ENCODE results near the gene SWSAP1. TPM values are rescaled to one million over a fixed set of nuclear protein-coding genes. Genes with fewer than 3 reads are reported as not detected.
"Not testable (repeated sequence)": the region's sequence is repeated elsewhere in the genome, so short reads cannot be mapped to it uniquely, and the experiment has no call there.

Gene SWSAP1
- 2.8 TPM for polyA plus RNA-seq
- long read RNA-seq, donor 1, partial matches to known transcripts = 0 of 4 reads
- long read RNA-seq, donor 1, other reads (novel, unspliced or antisense) = 0 of 4 reads
- long read RNA-seq, donor 2, transcript SWSAP1-201 (2 exons, 1,684 nt) = major isoform, 8 of 8 reads
- long read RNA-seq, donor 2, partial matches to known transcripts = 0 of 8 reads
- long read RNA-seq, donor 2, other reads (novel, unspliced or antisense) = 0 of 8 reads
- long read RNA-seq, donor 3 = 0 reads
- long read RNA-seq, donor 4 = 0 reads
- long read RNA-seq, donor 5, partial matches to known transcripts = 0 of 3 reads
- long read RNA-seq, donor 5, other reads (novel, unspliced or antisense) = 0 of 3 reads
- long read RNA-seq, donor 6, transcript SWSAP1-201 (2 exons, 1,684 nt) = major isoform, 6 of 6 reads
- long read RNA-seq, donor 6, partial matches to known transcripts = 0 of 6 reads
- long read RNA-seq, donor 6, other reads (novel, unspliced or antisense) = 0 of 6 reads
- long read RNA-seq, donor 7, partial matches to known transcripts = 0 of 4 reads
- long read RNA-seq, donor 7, other reads (novel, unspliced or antisense) = 0 of 4 reads
- long read RNA-seq, donor 8, partial matches to known transcripts = 0 of 1 reads
- long read RNA-seq, donor 8, other reads (novel, unspliced or antisense) = 0 of 1 reads
- long read RNA-seq, donor 9, partial matches to known transcripts = 0 of 4 reads
- long read RNA-seq, donor 9, other reads (novel, unspliced or antisense) = 0 of 4 reads
- long read RNA-seq, donor 10, partial matches to known transcripts = 0 of 2 reads
- long read RNA-seq, donor 10, other reads (novel, unspliced or antisense) = 0 of 2 reads
- long read RNA-seq, donor 11, partial matches to known transcripts = 0 of 4 reads
- long read RNA-seq, donor 11, other reads (novel, unspliced or antisense) = 0 of 4 reads

DNA sequence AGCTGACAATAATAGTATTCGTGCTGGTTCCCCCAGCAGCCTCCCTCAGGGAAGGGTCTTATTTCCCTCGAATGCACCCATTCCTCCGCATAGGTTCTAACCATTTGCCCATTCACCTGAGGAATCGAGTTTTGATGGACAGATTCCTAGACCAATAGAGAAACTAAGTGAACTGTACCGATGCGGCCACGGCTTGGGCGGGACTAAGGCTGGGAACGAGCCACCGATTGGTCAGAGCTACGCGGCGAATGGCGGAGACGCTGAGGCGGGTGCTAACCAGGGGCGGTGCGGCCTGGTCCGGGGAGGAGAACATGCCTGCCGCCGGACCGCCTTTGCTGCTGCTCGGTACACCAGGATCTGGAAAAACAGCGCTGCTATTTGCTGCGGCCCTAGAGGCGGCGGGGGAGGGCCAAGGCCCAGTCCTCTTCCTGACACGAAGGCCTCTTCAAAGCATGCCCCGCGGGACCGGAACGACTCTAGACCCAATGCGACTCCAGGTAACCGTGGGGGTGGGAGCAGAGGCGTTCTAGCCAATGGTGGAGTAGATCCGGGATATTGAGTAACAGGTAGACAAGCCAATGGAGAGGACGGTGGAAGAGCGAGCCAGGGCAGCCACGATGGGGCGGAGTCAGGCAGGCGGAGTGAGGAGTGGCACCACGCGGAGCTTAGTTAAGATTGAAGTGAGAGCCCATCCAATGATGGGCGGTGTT is at the start of gene SWSAP1:
TSS of gene SWSAP1 (plus strand) at position 234 of the 710 bp plus-strand sequence. CDS start at position 249, 15 bp downstream.
- peak; percentile 99 to 100 for DNase-seq
- H3K27me3 ChIP-seq (ENCODE audit: control insufficient read depth, insufficient read depth, low read length) = no peaks in the 10 kb centered on the region
- no peaks in the 10 kb centered on the region for H3K9me3 ChIP-seq (ENCODE audit: control insufficient read depth, low read depth, low read length)
- peaks cover 13% of the 10 kb centered on the region for H3K4me1 ChIP-seq (ENCODE audit: control insufficient read depth, insufficient read depth, low read length)
- peak within 1 kb of the TSS; percentile 71 for H3K4me3 ChIP-seq (ENCODE audit: low read length)
- no CpG with 5 or more reads among the region's 44 CpGs for WGBS (ENCODE audit: insufficient coverage, low lambda C conversion rate)
- peaks cover 5% of the 10 kb centered on the region for H3K36me3 ChIP-seq (ENCODE audit: control insufficient read depth, insufficient read depth, low read length)
- peak within 1 kb of the TSS; percentile 93 for H3K27ac ChIP-seq (ENCODE audit: low read length)

DNA sequence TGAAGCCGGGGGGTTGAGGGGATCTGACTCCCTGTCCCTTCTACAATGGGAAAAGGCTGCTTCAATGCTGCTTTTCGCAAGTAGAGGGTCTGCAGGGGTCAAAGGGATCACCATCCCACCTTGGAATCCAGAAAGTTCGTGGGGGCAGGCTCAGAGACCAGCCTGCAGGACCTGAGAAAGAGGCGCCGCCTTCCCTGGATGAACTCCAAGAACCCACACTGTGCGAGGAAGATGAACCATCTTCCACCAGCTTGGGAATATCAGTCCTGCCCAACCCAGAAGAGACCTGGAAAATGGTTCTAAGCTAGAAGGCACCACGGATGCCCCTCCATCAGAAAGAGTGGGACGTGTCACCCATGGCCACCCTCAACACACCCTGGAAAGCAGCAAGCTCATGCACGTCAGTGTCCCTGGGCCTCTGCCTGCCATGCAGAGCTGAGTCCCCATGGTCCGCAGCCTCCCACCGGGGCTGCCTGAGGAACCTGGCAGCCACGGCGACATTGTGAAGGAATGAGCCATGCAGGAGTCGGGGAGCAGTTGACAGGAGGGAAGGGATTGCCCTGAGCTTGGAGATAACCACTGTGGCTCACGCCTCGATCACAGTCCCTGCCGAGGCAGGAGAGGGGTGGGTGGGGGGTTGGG is 49.6 kb upstream of the SWSAP1 start:
- no peaks in the 10 kb centered on the region for H3K9me3 ChIP-seq (ENCODE audit: control insufficient read depth, low read depth, low read length)
- peaks cover 13% of the 10 kb centered on the region for H3K4me1 ChIP-seq (ENCODE audit: control insufficient read depth, insufficient read depth, low read length)
- no peak for DNase-seq
- no CpG with 5 or more reads among the region's 17 CpGs for WGBS (ENCODE audit: insufficient coverage, low lambda C conversion rate)
- H3K27me3 ChIP-seq (ENCODE audit: control insufficient read depth, insufficient read depth, low read length) = no peaks in the 10 kb centered on the region
- H3K4me3 ChIP-seq (ENCODE audit: low read length) = no peak overlapping the region
- H3K27ac ChIP-seq (ENCODE audit: low read length) = no peak overlapping the region
- H3K36me3 ChIP-seq (ENCODE audit: control insufficient read depth, insufficient read depth, low read length) = peaks cover 48% of the 10 kb centered on the region

DNA sequence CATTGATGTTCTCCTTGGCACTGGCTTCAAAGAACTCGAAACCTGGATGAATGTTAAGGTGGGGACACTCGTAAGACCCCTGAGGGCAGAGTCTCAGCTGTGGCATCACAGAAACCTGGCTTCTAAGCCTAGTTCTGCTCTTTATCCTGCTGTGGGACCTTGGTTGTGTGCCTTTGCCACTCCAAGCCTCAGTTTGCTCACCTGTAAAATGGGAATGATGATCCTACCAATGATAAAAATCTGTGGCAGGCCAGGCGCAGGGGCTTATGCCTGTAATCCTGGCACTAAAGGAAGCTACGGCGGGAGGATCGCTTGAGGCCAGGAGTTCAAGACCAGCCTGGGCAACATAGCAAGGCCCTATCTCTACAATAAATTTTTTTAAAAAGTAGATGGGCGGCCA is 48.9 kb upstream of the SWSAP1 start:
- DNase-seq = no peak
- Histone ChIP-seq H3K9me3 (ENCODE audit: control insufficient read depth, low read depth, low read length) (no peaks in the 10 kb centered on the region), H3K27me3 (ENCODE audit: control insufficient read depth, insufficient read depth, low read length) (no peaks in the 10 kb centered on the region), H3K27ac (ENCODE audit: low read length) (no peak overlapping the region), H3K36me3 (ENCODE audit: control insufficient read depth, insufficient read depth, low read length) (peaks cover 53% of the 10 kb centered on the region), H3K4me1 (ENCODE audit: control insufficient read depth, insufficient read depth, low read length) (peaks cover 13% of the 10 kb centered on the region), H3K4me3 (ENCODE audit: low read length) (no peak overlapping the region)
- WGBS (ENCODE audit: insufficient coverage, low lambda C conversion rate) = 100% methylated on average over 1 of the region's 7 CpGs

DNA sequence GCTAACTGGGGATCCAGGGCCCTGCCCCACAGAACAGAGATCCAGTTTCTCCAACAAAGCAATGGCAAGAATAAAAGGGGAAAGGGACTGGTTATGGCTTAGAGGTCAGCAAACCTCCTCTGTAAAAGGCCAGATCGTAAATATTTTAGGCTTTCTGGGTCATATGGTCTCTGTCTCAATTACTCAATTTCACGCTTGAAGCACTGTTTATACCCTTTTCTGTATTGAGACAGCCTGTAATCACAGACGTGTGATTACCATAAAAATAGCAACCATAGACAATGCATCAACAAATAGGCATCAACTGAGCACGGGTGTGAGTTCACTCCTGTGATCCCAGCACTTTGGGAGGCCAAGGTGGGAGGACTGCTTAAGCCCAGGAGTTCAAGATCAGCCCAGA is 44.3 kb upstream of the SWSAP1 start:
- no peaks in the 10 kb centered on the region for H3K9me3 ChIP-seq (ENCODE audit: control insufficient read depth, low read depth, low read length)
- no peaks in the 10 kb centered on the region for H3K4me1 ChIP-seq (ENCODE audit: control insufficient read depth, insufficient read depth, low read length)
- DNase-seq = no peak
- H3K27me3 ChIP-seq (ENCODE audit: control insufficient read depth, insufficient read depth, low read length) = no peaks in the 10 kb centered on the region
- H3K4me3 ChIP-seq (ENCODE audit: low read length) = no peak overlapping the region
- WGBS (ENCODE audit: insufficient coverage, low lambda C conversion rate) = no CpG with 5 or more reads among the region's 4 CpGs
- H3K27ac ChIP-seq (ENCODE audit: low read length) = no peak overlapping the region
- peaks cover 72% of the 10 kb centered on the region for H3K36me3 ChIP-seq (ENCODE audit: control insufficient read depth, insufficient read depth, low read length)

DNA sequence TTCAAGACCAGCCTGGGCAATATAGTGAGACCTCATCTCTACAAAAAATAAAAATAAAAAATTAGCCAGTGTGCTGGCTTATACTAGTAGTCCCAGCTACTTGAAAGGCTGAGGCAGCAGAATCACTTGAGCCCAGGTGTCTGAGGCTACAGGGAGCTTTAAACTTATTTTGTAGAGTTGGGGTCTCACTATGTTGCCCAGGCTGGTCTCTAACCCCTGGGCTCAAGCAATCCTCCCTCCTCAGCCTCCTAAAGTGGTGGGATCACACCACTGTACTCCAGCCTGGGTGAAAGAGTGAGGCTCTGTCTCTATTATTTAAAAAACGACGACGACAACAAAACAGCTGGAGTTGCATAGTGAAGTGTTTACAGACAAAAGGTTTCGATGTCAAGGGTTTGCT is 43.0 kb upstream of the SWSAP1 start:
- WGBS (ENCODE audit: insufficient coverage, low lambda C conversion rate) = 92% methylated on average over 4 of the region's 4 CpGs
- DNase-seq = no peak
- Histone ChIP-seq H3K9me3 (ENCODE audit: control insufficient read depth, low read depth, low read length) (no peaks in the 10 kb centered on the region), H3K36me3 (ENCODE audit: control insufficient read depth, insufficient read depth, low read length) (peaks cover 77% of the 10 kb centered on the region), H3K4me3 (ENCODE audit: low read length) (no peak overlapping the region), H3K27me3 (ENCODE audit: control insufficient read depth, insufficient read depth, low read length) (no peaks in the 10 kb centered on the region), H3K4me1 (ENCODE audit: control insufficient read depth, insufficient read depth, low read length) (peaks cover 6% of the 10 kb centered on the region), H3K27ac (ENCODE audit: low read length) (no peak overlapping the region)

- no peak for DNase-seq
- H3K4me3 ChIP-seq (ENCODE audit: low read length) = no peak overlapping the region
- no peak overlapping the region for H3K27ac ChIP-seq (ENCODE audit: low read length)
- H3K9me3 ChIP-seq (ENCODE audit: control insufficient read depth, low read depth, low read length) = no peaks in the 10 kb centered on the region
- no peaks in the 10 kb centered on the region for H3K27me3 ChIP-seq (ENCODE audit: control insufficient read depth, insufficient read depth, low read length)
- H3K36me3 ChIP-seq (ENCODE audit: control insufficient read depth, insufficient read depth, low read length) = peaks cover 72% of the 10 kb centered on the region
- WGBS (ENCODE audit: insufficient coverage, low lambda C conversion rate) = 100% methylated on average over 1 of the region's 5 CpGs
- H3K4me1 ChIP-seq (ENCODE audit: control insufficient read depth, insufficient read depth, low read length) = peaks cover 16% of the 10 kb centered on the region
Measured at GRCh38 chr19:11332822-11333221, 41.6 kb upstream of the SWSAP1 start.

DNA sequence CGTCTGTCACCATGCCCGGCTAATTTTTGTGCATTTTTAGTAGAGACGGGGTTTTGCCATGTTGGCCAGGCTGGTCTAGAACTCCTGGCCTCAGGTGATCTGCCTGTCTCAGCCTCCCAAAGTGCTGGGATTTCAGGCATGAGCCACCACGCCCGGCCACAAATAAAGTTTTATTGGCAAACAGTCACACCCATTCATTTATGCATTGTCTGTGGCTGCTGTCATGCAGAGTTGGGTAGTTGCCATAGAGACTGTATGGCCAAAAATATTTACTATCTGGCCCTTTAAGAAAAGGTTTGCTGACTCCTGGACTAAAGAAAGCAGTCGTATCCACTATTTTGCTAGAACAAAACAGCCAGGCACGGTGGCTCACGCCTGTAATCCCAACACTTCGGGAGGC is 40.6 kb upstream of the SWSAP1 start:
- H3K36me3 ChIP-seq (ENCODE audit: control insufficient read depth, insufficient read depth, low read length) = peaks cover 69% of the 10 kb centered on the region
- no CpG with 5 or more reads among the region's 9 CpGs for WGBS (ENCODE audit: insufficient coverage, low lambda C conversion rate)

DNA sequence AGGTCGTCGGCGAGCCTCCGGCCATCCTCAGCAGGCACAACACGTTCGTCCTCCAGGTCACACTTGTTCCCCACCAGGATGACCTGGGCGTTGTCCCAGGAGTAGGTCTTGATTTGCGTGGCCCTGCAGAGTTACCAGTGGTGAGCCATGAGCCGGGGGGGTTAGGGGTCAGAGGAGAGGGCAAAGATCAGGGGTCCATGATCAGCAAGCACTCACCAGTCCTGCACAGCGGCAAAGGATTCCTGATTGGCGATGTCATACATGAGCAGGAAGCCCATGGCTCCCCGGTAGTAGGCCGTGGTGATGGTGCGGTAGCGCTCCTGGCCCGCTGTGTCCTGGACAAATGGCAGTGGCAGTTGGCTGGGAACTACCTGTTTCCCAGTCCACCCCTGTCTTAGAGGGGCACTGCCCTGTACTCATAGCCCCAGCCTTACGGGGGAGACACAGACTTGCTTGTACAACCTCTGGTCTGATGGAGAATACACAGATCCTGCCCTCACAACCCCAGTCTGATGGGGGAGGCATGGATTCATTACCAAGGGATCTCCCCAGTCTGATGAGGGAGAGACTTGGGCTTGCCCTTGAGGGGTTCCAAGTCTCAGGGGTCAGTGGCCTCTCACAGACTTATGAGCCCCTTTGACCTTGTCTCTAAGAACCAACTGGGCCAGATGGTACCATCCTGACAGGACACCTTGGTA is 38.9 kb upstream of the SWSAP1 start:
- DNase-seq = no peak
- Histone ChIP-seq H3K27ac (ENCODE audit: low read length) (no peak overlapping the region), H3K27me3 (ENCODE audit: control insufficient read depth, insufficient read depth, low read length) (no peaks in the 10 kb centered on the region), H3K36me3 (ENCODE audit: control insufficient read depth, insufficient read depth, low read length) (peaks cover 57% of the 10 kb centered on the region), H3K4me3 (ENCODE audit: low read length) (no peak overlapping the region), H3K9me3 (ENCODE audit: control insufficient read depth, low read depth, low read length) (no peaks in the 10 kb centered on the region), H3K4me1 (ENCODE audit: control insufficient read depth, insufficient read depth, low read length) (peaks cover 20% of the 10 kb centered on the region)
- no CpG with 5 or more reads among the region's 17 CpGs for WGBS (ENCODE audit: insufficient coverage, low lambda C conversion rate)

More for the DNA sequence above, 40.6 kb upstream of the SWSAP1 start:
- not testable (repeated sequence) for H3K27me3 ChIP-seq (ENCODE audit: control insufficient read depth, insufficient read depth, low read length); H3K27ac ChIP-seq (ENCODE audit: low read length); H3K4me3 ChIP-seq (ENCODE audit: low read length); H3K9me3 ChIP-seq (ENCODE audit: control insufficient read depth, low read depth, low read length); DNase-seq
- peaks cover 16% of the 10 kb centered on the region for H3K4me1 ChIP-seq (ENCODE audit: control insufficient read depth, insufficient read depth, low read length)

DNA sequence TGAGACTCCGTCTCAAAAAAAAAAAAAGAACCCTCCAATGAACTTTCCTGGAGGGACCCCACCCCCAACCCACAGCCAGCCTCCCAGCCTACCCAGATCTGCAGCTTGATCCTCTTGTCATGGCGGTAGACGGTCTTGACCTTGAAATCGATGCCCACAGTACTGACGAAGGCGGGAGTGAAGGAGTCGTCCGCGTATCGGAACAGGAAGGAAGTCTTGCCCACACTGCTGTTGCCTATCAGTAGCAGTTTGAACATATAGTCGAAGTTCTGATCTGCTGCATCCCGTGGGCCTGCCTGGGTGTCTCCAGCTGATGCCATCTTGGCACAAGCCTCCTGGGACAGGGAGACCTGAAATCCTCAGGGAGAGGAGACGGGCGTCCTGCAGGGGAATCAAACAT is 37.4 kb upstream of the SWSAP1 start:
- H3K9me3 ChIP-seq (ENCODE audit: control insufficient read depth, low read depth, low read length) = no peaks in the 10 kb centered on the region
- peaks cover 20% of the 10 kb centered on the region for H3K4me1 ChIP-seq (ENCODE audit: control insufficient read depth, insufficient read depth, low read length)
- H3K4me3 ChIP-seq (ENCODE audit: low read length) = peak overlapping the region; percentile 84
- no peaks in the 10 kb centered on the region for H3K27me3 ChIP-seq (ENCODE audit: control insufficient read depth, insufficient read depth, low read length)
- peaks cover 56% of the 10 kb centered on the region for H3K36me3 ChIP-seq (ENCODE audit: control insufficient read depth, insufficient read depth, low read length)
- WGBS (ENCODE audit: insufficient coverage, low lambda C conversion rate) = no CpG with 5 or more reads among the region's 14 CpGs
- no peak overlapping the region for H3K27ac ChIP-seq (ENCODE audit: low read length)
- DNase-seq = no peak

Data from large intestine (tissue), 12 donors.